ENCODE measurements around the gene BIRC6. TPM values are rescaled to one million over a fixed set of nuclear protein-coding genes. Genes with fewer than 3 reads are reported as not detected.
"Not testable (repeated sequence)": the region's sequence is repeated elsewhere in the genome, so short reads cannot be mapped to it uniquely, and the experiment has no call there.

BIRC6 gene
- 112 and 123 TPM in 2 replicates for total RNA-seq

- no peaks in the 10 kb centered on the region for H3K9me3 Mint-ChIP-seq
- intact Hi-C loops (cut with micrococcal nuclease), result loop anchor here (1.0 to 10.0 kb wide), 7 partner anchors 79 to 1238 kb away; partner anchors contain the start of genes FAM98A, MEMO1, SLC30A6 and SPAST
Measured at GRCh38 chr2:32356681-32357317, at the start of gene BIRC6. Gene BIRC6, plus strand, starts transcription at chr2:32357023. Its CDS starts 139 bp downstream, at chr2:32357162.

GRCh38 chr2:32310577-32310976, 46.2 kb upstream of the BIRC6 start:
- Mint-ChIP-seq H3K4me1 (ENCODE audit: low read depth) (no peaks in the 10 kb centered on the region), H3K27me3 (ENCODE audit: insufficient read depth) (no peaks in the 10 kb centered on the region)
- intact Hi-C loops (cut with micrococcal nuclease), result no loop called here

More at GRCh38 chr2:32356681-32357317, at the start of gene BIRC6:
- Mint-ChIP-seq H3K4me1 (ENCODE audit: low read depth) (peaks cover 38% of the 10 kb centered on the region), H3K27me3 (ENCODE audit: insufficient read depth) (no peaks in the 10 kb centered on the region), H3K27ac (peak within 1 kb of the TSS; percentile 96), H3K36me3 (ENCODE audit: low read depth) (peaks cover 19% of the 10 kb centered on the region), H3K4me3 (peak within 1 kb of the TSS; percentile 89)
- DNase-seq (ENCODE audit: low spot score), result peak; percentile 92

GRCh38 chr2:32314886-32315285, 41.9 kb upstream of the BIRC6 start:
- intact Hi-C loops (cut with micrococcal nuclease), result no loop called here
- no peaks in the 10 kb centered on the region for H3K9me3 Mint-ChIP-seq
- H3K27me3 Mint-ChIP-seq (ENCODE audit: insufficient read depth), result no peaks in the 10 kb centered on the region
- no peak overlapping the region for H3K4me3 Mint-ChIP-seq
- H3K27ac Mint-ChIP-seq, result no peak overlapping the region
- H3K4me1 Mint-ChIP-seq (ENCODE audit: low read depth), result no peaks in the 10 kb centered on the region
- H3K36me3 Mint-ChIP-seq (ENCODE audit: low read depth), result no peaks in the 10 kb centered on the region
- DNase-seq (ENCODE audit: low spot score), result no peak

More at GRCh38 chr2:32310577-32310976, 46.2 kb upstream of the BIRC6 start:
- no peak for DNase-seq (ENCODE audit: low spot score)
- H3K36me3 Mint-ChIP-seq (ENCODE audit: low read depth), result peaks cover 5% of the 10 kb centered on the region
- H3K9me3 Mint-ChIP-seq, result no peaks in the 10 kb centered on the region
- H3K27ac Mint-ChIP-seq, result no peak overlapping the region
- no peak overlapping the region for H3K4me3 Mint-ChIP-seq

- intact Hi-C loops (cut with micrococcal nuclease); H3K27ac Mint-ChIP-seq; H3K4me3 Mint-ChIP-seq; DNase-seq (ENCODE audit: low spot score); H3K9me3 Mint-ChIP-seq; H3K4me1 Mint-ChIP-seq (ENCODE audit: low read depth); H3K36me3 Mint-ChIP-seq (ENCODE audit: low read depth); H3K27me3 Mint-ChIP-seq (ENCODE audit: insufficient read depth): not testable (repeated sequence)
Measured at GRCh38 chr2:32328679-32329078, 28.1 kb upstream of the BIRC6 start.

GRCh38 chr2:32329180-32329980, 27.4 kb upstream of the BIRC6 start:
- H3K27ac Mint-ChIP-seq; DNase-seq (ENCODE audit: low spot score); H3K36me3 Mint-ChIP-seq (ENCODE audit: low read depth); intact Hi-C loops (cut with micrococcal nuclease); H3K9me3 Mint-ChIP-seq; H3K27me3 Mint-ChIP-seq (ENCODE audit: insufficient read depth); H3K4me3 Mint-ChIP-seq; H3K4me1 Mint-ChIP-seq (ENCODE audit: low read depth): not testable (repeated sequence)

- Mint-ChIP-seq H3K27me3 (ENCODE audit: insufficient read depth) (no peaks in the 10 kb centered on the region), H3K9me3 (no peaks in the 10 kb centered on the region), H3K27ac (no peak overlapping the region), H3K4me3 (no peak overlapping the region), H3K36me3 (ENCODE audit: low read depth) (peaks cover 2% of the 10 kb centered on the region), H3K4me1 (ENCODE audit: low read depth) (no peaks in the 10 kb centered on the region)
- no peak for DNase-seq (ENCODE audit: low spot score)
- intact Hi-C loops (cut with micrococcal nuclease), result no loop called here
Measured at GRCh38 chr2:32330136-32330535, 26.7 kb upstream of the BIRC6 start.

- DNase-seq (ENCODE audit: low spot score), result no peak
- Mint-ChIP-seq H3K9me3 (no peaks in the 10 kb centered on the region), H3K4me1 (ENCODE audit: low read depth) (no peaks in the 10 kb centered on the region), H3K4me3 (no peak overlapping the region), H3K36me3 (ENCODE audit: low read depth) (no peaks in the 10 kb centered on the region), H3K27ac (no peak overlapping the region), H3K27me3 (ENCODE audit: insufficient read depth) (no peaks in the 10 kb centered on the region)
- intact Hi-C loops (cut with micrococcal nuclease), result no loop called here
Measured at GRCh38 chr2:32342801-32343200, 14.0 kb upstream of the BIRC6 start.

- H3K4me1 Mint-ChIP-seq (ENCODE audit: low read depth); DNase-seq (ENCODE audit: low spot score); H3K27ac Mint-ChIP-seq; H3K4me3 Mint-ChIP-seq; H3K36me3 Mint-ChIP-seq (ENCODE audit: low read depth); H3K9me3 Mint-ChIP-seq; H3K27me3 Mint-ChIP-seq (ENCODE audit: insufficient read depth): not testable (repeated sequence)
- intact Hi-C loops (cut with micrococcal nuclease), result loop anchor here (10.0 kb wide), 2 partner anchors 396 to 1244 kb away; partner anchors contain the start of gene FAM98A
Measured at GRCh38 chr2:32350797-32351196, 6.0 kb upstream of the BIRC6 start.

GRCh38 chr2:32355976-32356680, 695 bp upstream of the BIRC6 start:
- no peak for DNase-seq (ENCODE audit: low spot score)
- intact Hi-C loops (cut with micrococcal nuclease), result loop anchor here (1.0 to 10.0 kb wide), 4 partner anchors 273 to 1239 kb away; partner anchors contain the start of genes FAM98A, SPAST and TTC27

GRCh38 chr2:32357318-32358110, 691 bp downstream of the BIRC6 start:
- Mint-ChIP-seq H3K36me3 (ENCODE audit: low read depth) (peaks cover 20% of the 10 kb centered on the region), H3K4me1 (ENCODE audit: low read depth) (peaks cover 40% of the 10 kb centered on the region), H3K27me3 (ENCODE audit: insufficient read depth) (no peaks in the 10 kb centered on the region), H3K9me3 (no peaks in the 10 kb centered on the region), H3K4me3 (peak overlapping the region; percentile 89), H3K27ac (peak overlapping the region; percentile 96)
- intact Hi-C loops (cut with micrococcal nuclease), result loop anchor here (1.0 to 10.0 kb wide), 6 partner anchors 80 to 1237 kb away; partner anchors contain the start of genes FAM98A, MEMO1, SLC30A6 and TTC27
- DNase-seq (ENCODE audit: low spot score), result peak; percentile 34

More at GRCh38 chr2:32355976-32356680, 695 bp upstream of the BIRC6 start:
- Mint-ChIP-seq H3K9me3 (no peaks in the 10 kb centered on the region), H3K27ac (peak overlapping the region; percentile 76), H3K27me3 (ENCODE audit: insufficient read depth) (no peaks in the 10 kb centered on the region), H3K4me3 (peak overlapping the region; percentile 89), H3K36me3 (ENCODE audit: low read depth) (peaks cover 13% of the 10 kb centered on the region), H3K4me1 (ENCODE audit: low read depth) (peaks cover 33% of the 10 kb centered on the region)

- H3K27me3 Mint-ChIP-seq (ENCODE audit: insufficient read depth), result no peaks in the 10 kb centered on the region
- H3K27ac Mint-ChIP-seq, result peak overlapping the region; percentile 96
- intact Hi-C loops (cut with micrococcal nuclease), result loop anchor here (10.0 kb wide), 2 partner anchors 403 to 1237 kb away; partner anchors contain the start of gene FAM98A
- no peak for DNase-seq (ENCODE audit: low spot score)
- H3K4me3 Mint-ChIP-seq, result peak overlapping the region; percentile 89
- H3K9me3 Mint-ChIP-seq, result no peaks in the 10 kb centered on the region
- H3K4me1 Mint-ChIP-seq (ENCODE audit: low read depth), result peaks cover 40% of the 10 kb centered on the region
- H3K36me3 Mint-ChIP-seq (ENCODE audit: low read depth), result peaks cover 20% of the 10 kb centered on the region
Measured at GRCh38 chr2:32358111-32358482, 1.3 kb downstream of the BIRC6 start.

GRCh38 chr2:32360416-32360815, 3.6 kb downstream of the BIRC6 start:
- H3K36me3 Mint-ChIP-seq (ENCODE audit: low read depth), result peaks cover 23% of the 10 kb centered on the region
- peaks cover 57% of the 10 kb centered on the region for H3K4me1 Mint-ChIP-seq (ENCODE audit: low read depth)
- H3K4me3 Mint-ChIP-seq, result no peak overlapping the region
- no peak overlapping the region for H3K27ac Mint-ChIP-seq
- H3K27me3 Mint-ChIP-seq (ENCODE audit: insufficient read depth), result no peaks in the 10 kb centered on the region
- no peak for DNase-seq (ENCODE audit: low spot score)
- intact Hi-C loops (cut with micrococcal nuclease), result no loop called here
- H3K9me3 Mint-ChIP-seq, result no peaks in the 10 kb centered on the region
